22Rv1 (cell line): ENCODE results near the gene SLC6A1.

Source experiments
- H3K27ac ChIP-seq: fragments of 450-650 bp; 2 replicates; pipeline ENCODE4 v1.5.1; 2017
- CTCF ChIP-seq: fragments of 450-650 bp; IDR thresholded peaks from 2 replicates; pipeline ENCODE4 v1.5.1; 2017; ENCODE audit warnings: mild to moderate bottlenecking
- ZFX ChIP-seq: fragments of 450-650 bp; IDR thresholded peaks from 2 replicates; pipeline ENCODE4 v1.6.1; 2017; ENCODE audit warnings: antibody characterized with exemption, borderline replicate concordance

Gene SLC6A1

GRCh38 chr3:11001020-11001657, 8.6 kb downstream of the SLC6A1 start:
- TF ChIP-seq ZFX = no peak
- TF ChIP-seq CTCF = no peak
- no peak overlapping the region for H3K27ac ChIP-seq

GRCh38 chr3:11001658-11002021, 9.1 kb downstream of the SLC6A1 start:
- TF ChIP-seq ZFX (no peak), CTCF (no peak)
- H3K27ac ChIP-seq = no peak overlapping the region

- no peak overlapping the region for H3K27ac ChIP-seq
- no peak for TF ChIP-seq ZFX
- TF ChIP-seq CTCF = no peak
These were observed 9.8 kb downstream of the SLC6A1 start for GRCh38 chr3:11002371-11002807.

- H3K27ac ChIP-seq = no peak overlapping the region
- TF ChIP-seq CTCF (no peak), ZFX (no peak)
These were observed 12.0 kb downstream of the SLC6A1 start for GRCh38 chr3:11004563-11004962.

- TF ChIP-seq CTCF (no peak), ZFX (no peak)
- no peak overlapping the region for H3K27ac ChIP-seq
These were observed 13.2 kb downstream of the SLC6A1 start for GRCh38 chr3:11005686-11006256.

- no peak overlapping the region for H3K27ac ChIP-seq
- TF ChIP-seq ZFX (no peak), CTCF (no peak)
These were observed 14.7 kb downstream of the SLC6A1 start for GRCh38 chr3:11006986-11007933.

GRCh38 chr3:11009898-11010297, 17.4 kb downstream of the SLC6A1 start:
- TF ChIP-seq ZFX (no peak), CTCF (no peak)
- no peak overlapping the region for H3K27ac ChIP-seq
